Calu3 (cell line): ENCODE results near the gene CRPPA. TPM values are rescaled to one million over a fixed set of nuclear protein-coding genes. Genes with fewer than 3 reads are reported as not detected.

Experiments
- total RNA-seq: library from RNA; stranded (reverse); gene quantifications from 2 replicates; pipeline ENCODE4 v1.2.3, GENCODE V29; 2022

CRPPA gene
- total RNA-seq, 1 experiment from 2014 or later: 7.5 TPM

Other genes with a start within 250 kb of the CRPPA start
- 13.9 and 22.1 TPM in 2 replicates for gene SOSTDC1, start 44.2 kb upstream of the CRPPA start, total RNA-seq
- gene LRRC72, start 105.3 kb upstream of the CRPPA start, total RNA-seq: not detected in 2 replicates
- gene ANKMY2, start 224.2 kb upstream of the CRPPA start, total RNA-seq: 29.9 and 32.5 TPM in 2 replicates
- 185 and 194 TPM in 2 replicates for gene BZW2, start 224.6 kb upstream of the CRPPA start, total RNA-seq